H9 (cell line): ENCODE data around the gene COQ8B. TPM values are rescaled to one million over a fixed set of nuclear protein-coding genes. Genes with fewer than 3 reads are reported as not detected.

Source experiments
- DNase-seq: peaks from one replicate; pipeline ENCODE4 v3.0.0-alpha.2; 2017
- H2AFZ ChIP-seq: one replicate; pipeline ENCODE4 v1.6.1; 2013; ENCODE audit warnings: mild to moderate bottlenecking, low read length, control low read depth, moderate library complexity
- H2AK5ac ChIP-seq: 2 replicates; pipeline ENCODE4 v1.6.1; 2013; ENCODE audit warnings: low read length, control low read depth, mixed read lengths; ENCODE audit not compliant: insufficient read length
- H2BK120ac ChIP-seq: one replicate; pipeline ENCODE4 v1.6.1; 2013; ENCODE audit warnings: low read depth, mild to moderate bottlenecking, low read length, control low read depth, inconsistent platforms; ENCODE audit not compliant: poor library complexity, severe bottlenecking
- H2BK12ac ChIP-seq: 2 replicates; pipeline ENCODE4 v1.6.1; 2013; ENCODE audit warnings: low read length, control low read depth, mixed read lengths, low read depth; ENCODE audit not compliant: insufficient read length
- H2BK15ac ChIP-seq: 2 replicates; pipeline ENCODE4 v1.6.1; 2013; ENCODE audit warnings: low read depth, low read length, control low read depth
- H2BK20ac ChIP-seq: one replicate; pipeline ENCODE4 v1.6.1; 2013; ENCODE audit warnings: low read depth, mild to moderate bottlenecking, low read length, control low read depth, inconsistent platforms; ENCODE audit not compliant: poor library complexity, severe bottlenecking
- H2BK5ac ChIP-seq: 2 replicates; pipeline ENCODE4 v1.6.1; 2013; ENCODE audit warnings: low read length, control low read depth, mixed read lengths; ENCODE audit not compliant: insufficient read length
- H3K14ac ChIP-seq: 2 replicates; pipeline ENCODE4 v1.6.1; 2013; ENCODE audit warnings: low read length, control low read depth; ENCODE audit not compliant: insufficient read depth
- H3K18ac ChIP-seq: 2 replicates; pipeline ENCODE4 v1.6.1; 2013; ENCODE audit warnings: low read depth, mild to moderate bottlenecking, mixed read lengths, low read length, control low read depth; ENCODE audit not compliant: insufficient read length
- H3K23ac ChIP-seq: 2 replicates; pipeline ENCODE4 v1.6.1; 2013; ENCODE audit warnings: low read length, control low read depth, mixed read lengths, low read depth; ENCODE audit not compliant: insufficient read length
- H3K23me2 ChIP-seq: 2 replicates; pipeline ENCODE4 v1.6.1; 2013; ENCODE audit warnings: low read depth, mild to moderate bottlenecking, mixed read lengths, low read length, control low read depth; ENCODE audit not compliant: insufficient read length, poor library complexity, severe bottlenecking
- H3K27ac ChIP-seq: 2 replicates; pipeline ENCODE4 v1.5.1; 2013; ENCODE audit warnings: low read length, control low read depth, mixed read lengths, low read depth; ENCODE audit not compliant: insufficient read length
- H3K27me3 ChIP-seq: 2 replicates; pipeline ENCODE4 v1.6.1; 2013; ENCODE audit warnings: low read length, control low read depth, inconsistent platforms; ENCODE audit not compliant: insufficient read depth
- H3K4ac ChIP-seq: 2 replicates; pipeline ENCODE4 v1.6.1; 2013; ENCODE audit warnings: low read depth, mild to moderate bottlenecking, control low read depth, inconsistent platforms, low read length, moderate library complexity
- H3K4me1 ChIP-seq: 2 replicates; pipeline ENCODE4 v1.6.1; 2013; ENCODE audit warnings: low read length, control low read depth, inconsistent platforms; ENCODE audit not compliant: insufficient read depth
- H3K4me2 ChIP-seq: 2 replicates; pipeline ENCODE4 v1.6.1; 2013; ENCODE audit warnings: low read length, control low read depth, mixed read lengths; ENCODE audit not compliant: insufficient read length, insufficient read depth
- H3K56ac ChIP-seq: 2 replicates; pipeline ENCODE4 v1.6.1; 2013; ENCODE audit warnings: low read depth, mild to moderate bottlenecking, mixed read lengths, low read length, control low read depth; ENCODE audit not compliant: insufficient read length
- H3K79me1 ChIP-seq: 2 replicates; pipeline ENCODE4 v1.6.1; 2013; ENCODE audit warnings: low read depth, mild to moderate bottlenecking, moderate library complexity, low read length, control low read depth, inconsistent platforms; ENCODE audit not compliant: insufficient read depth, poor library complexity, severe bottlenecking
- H3K79me2 ChIP-seq: 2 replicates; pipeline ENCODE4 v1.6.1; 2013; ENCODE audit warnings: low read length, control low read depth, inconsistent platforms; ENCODE audit not compliant: insufficient read depth
- H3K9ac ChIP-seq: 2 replicates; pipeline ENCODE4 v1.6.1; 2013; ENCODE audit warnings: low read length, control low read depth, mixed read lengths; ENCODE audit not compliant: insufficient read length; ENCODE audit errors: extremely low read depth
- H3K9me3 ChIP-seq: one replicate; pipeline ENCODE4 v1.6.1; 2013; ENCODE audit warnings: low read depth, low read length, inconsistent platforms; ENCODE audit not compliant: control insufficient read depth
- H3T11ph ChIP-seq: one replicate; pipeline ENCODE4 v1.6.1; 2013; ENCODE audit warnings: mild to moderate bottlenecking, low read length, control low read depth, inconsistent platforms
- H4K20me1 ChIP-seq: one replicate; pipeline ENCODE4 v1.6.1; 2013; ENCODE audit not compliant: control insufficient read depth, insufficient read length, insufficient read depth
- H4K5ac ChIP-seq: 2 replicates; pipeline ENCODE4 v1.6.1; 2013; ENCODE audit warnings: low read depth, mild to moderate bottlenecking, mixed read lengths, low read length, control low read depth; ENCODE audit not compliant: insufficient read length
- H4K8ac ChIP-seq: replicated peaks from 2 replicates; pipeline ENCODE4 v1.6.1; 2013; ENCODE audit warnings: low read length, control low read depth, mixed read lengths, low read depth; ENCODE audit not compliant: insufficient read length
- H4K91ac ChIP-seq: 2 replicates; pipeline ENCODE4 v1.6.1; 2013; ENCODE audit warnings: low read depth, mild to moderate bottlenecking, moderate library complexity, mixed read lengths, low read length, control low read depth; ENCODE audit not compliant: insufficient read length
- H3K27ac Mint-ChIP-seq, 3 experiments: 2 replicates in 2 of 3; 3 replicates in 1 of 3; pipeline ENCODE4 v1.8.0; 2020 to 2021; ENCODE audit warnings: mixed read lengths in 3 of 3, mild to moderate bottlenecking in 1 of 3, moderate library complexity in 1 of 3
- H3K27me3 Mint-ChIP-seq: 2 replicates; pipeline ENCODE4 v1.8.0; 2021; ENCODE audit warnings: low read depth, mild to moderate bottlenecking, moderate library complexity, mixed read lengths
- H3K36me3 Mint-ChIP-seq, 3 experiments: 2 replicates in 2 of 3; 3 replicates in 1 of 3; pipeline ENCODE4 v1.8.0; 2020 to 2021; ENCODE audit warnings: low read depth in 3 of 3, mixed read lengths in 3 of 3; ENCODE audit not compliant: insufficient read depth in 1 of 3
- H3K4me1 Mint-ChIP-seq, 2 experiments: 2 replicates each; pipeline ENCODE4 v1.8.0; 2020; ENCODE audit warnings: mixed read lengths in 2 of 2
- H3K4me3 Mint-ChIP-seq, 2 experiments: 2 replicates in 1 of 2; 3 replicates in 1 of 2; pipeline ENCODE4 v1.8.0; 2020 to 2021; ENCODE audit warnings: mild to moderate bottlenecking in 2 of 2, mixed read lengths in 2 of 2, moderate library complexity in 1 of 2
- H3K9me3 Mint-ChIP-seq, 2 experiments: 2 replicates in 1 of 2; 3 replicates in 1 of 2; pipeline ENCODE4 v1.8.0; 2020; ENCODE audit warnings: mild to moderate bottlenecking in 2 of 2, mixed read lengths in 2 of 2, moderate library complexity in 1 of 2
- WGBS: extraction: QIAGEN DNeasy Blood & Tissue Kit; methylation state at CpG from one replicate; pipeline ENCODE4 v1.1.7; 2013; ENCODE audit warnings: missing lambda C conversion rate, low lambda C conversion rate, mixed read lengths; ENCODE audit not compliant: insufficient read length; ENCODE audit errors: extremely low coverage; 5-methylcytosine and 5-hydroxymethylcytosine counted together
- total RNA-seq: library from RNA; stranded (reverse); gene quantifications from 2 replicates; pipeline ENCODE4 v1.2.1, GENCODE V29; 2021
- TF ChIP-seq, protein P1 (sequence below): fragments of 200-600 bp; sonication (generic); conservative IDR thresholded peaks from 3 replicates; pipeline ENCODE4 v1.8.0; 2021; ENCODE audit warnings: antibody characterized with exemption, mild to moderate bottlenecking

The COQ8B gene
- total RNA-seq, 1 experiment from 2014 or later: 40.5 TPM

DNA sequence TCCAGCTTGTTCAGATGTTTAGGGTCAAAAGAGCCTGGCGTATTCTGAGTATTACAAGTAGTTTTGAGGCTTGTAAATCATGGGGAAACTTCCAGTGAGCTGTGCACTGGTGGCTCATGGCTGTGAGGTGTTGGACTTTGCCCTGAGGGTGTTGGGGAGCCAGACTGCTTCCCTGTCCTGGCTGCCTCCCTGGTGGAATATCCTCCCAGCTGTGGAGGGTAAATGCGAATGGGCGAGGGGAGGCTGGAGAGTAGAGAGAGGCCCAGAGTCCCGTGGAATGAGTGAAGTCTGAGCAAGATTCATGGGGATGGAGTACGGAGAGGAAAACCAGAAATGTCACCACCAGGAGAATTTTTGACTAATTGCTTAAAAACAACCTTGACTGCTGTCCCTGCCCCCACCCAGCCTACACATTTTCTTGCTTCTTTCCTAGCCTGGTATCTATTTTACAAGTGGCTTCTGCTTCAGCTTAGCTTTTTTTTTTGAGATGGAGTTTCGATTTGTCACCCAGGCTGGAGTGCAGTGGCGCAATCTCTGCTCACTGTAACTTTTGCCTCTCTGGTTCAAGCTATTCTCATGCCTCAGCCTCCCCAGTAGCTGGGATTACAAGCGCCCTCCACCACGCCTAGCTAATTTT lies 38.0 kb upstream of the COQ8B start:
- no peaks in the 10 kb centered on the region for H3K9me3 ChIP-seq
- H2BK5ac ChIP-seq: no peak overlapping the region
- no peak overlapping the region for H2AK5ac ChIP-seq
- H3K79me1 ChIP-seq: peaks cover 17% of the 10 kb centered on the region
- WGBS: no CpG with 5 or more reads among the region's 9 CpGs
- no peak overlapping the region for H4K91ac ChIP-seq
- no peak overlapping the region for H2AFZ ChIP-seq
- H4K8ac ChIP-seq: no peak overlapping the region
- TF ChIP-seq, protein P1, sequence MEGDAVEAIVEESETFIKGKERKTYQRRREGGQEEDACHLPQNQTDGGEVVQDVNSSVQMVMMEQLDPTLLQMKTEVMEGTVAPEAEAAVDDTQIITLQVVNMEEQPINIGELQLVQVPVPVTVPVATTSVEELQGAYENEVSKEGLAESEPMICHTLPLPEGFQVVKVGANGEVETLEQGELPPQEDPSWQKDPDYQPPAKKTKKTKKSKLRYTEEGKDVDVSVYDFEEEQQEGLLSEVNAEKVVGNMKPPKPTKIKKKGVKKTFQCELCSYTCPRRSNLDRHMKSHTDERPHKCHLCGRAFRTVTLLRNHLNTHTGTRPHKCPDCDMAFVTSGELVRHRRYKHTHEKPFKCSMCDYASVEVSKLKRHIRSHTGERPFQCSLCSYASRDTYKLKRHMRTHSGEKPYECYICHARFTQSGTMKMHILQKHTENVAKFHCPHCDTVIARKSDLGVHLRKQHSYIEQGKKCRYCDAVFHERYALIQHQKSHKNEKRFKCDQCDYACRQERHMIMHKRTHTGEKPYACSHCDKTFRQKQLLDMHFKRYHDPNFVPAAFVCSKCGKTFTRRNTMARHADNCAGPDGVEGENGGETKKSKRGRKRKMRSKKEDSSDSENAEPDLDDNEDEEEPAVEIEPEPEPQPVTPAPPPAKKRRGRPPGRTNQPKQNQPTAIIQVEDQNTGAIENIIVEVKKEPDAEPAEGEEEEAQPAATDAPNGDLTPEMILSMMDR: no peak
- peak overlapping the region; percentile 3 for H3K9ac ChIP-seq
- H3K14ac ChIP-seq: no peak overlapping the region
- no peak overlapping the region for H3K56ac ChIP-seq
- no peak overlapping the region for H3K18ac ChIP-seq
- Mint-ChIP-seq H3K27ac (peak overlapping the region; percentile 4 to 89 (median 68); a peak in 6 of 7 replicates), H3K9me3 (peaks cover 0 to 3% of the 10 kb centered on the region in 2 experiments; a peak in 1 of 5 replicates), H3K4me1 (peaks cover 22 to 31% of the 10 kb centered on the region in 2 experiments), H3K4me3 (peak overlapping the region; percentile 46 to 66), H3K27me3 (no peaks in the 10 kb centered on the region; the same call in none of the 2 replicates), H3K36me3 (peaks cover 58 to 79% (median 69%) of the 10 kb centered on the region in 3 experiments)
- H3K4me2 ChIP-seq: peak overlapping the region; percentile 0
- no peak overlapping the region for H4K5ac ChIP-seq
- H3K79me2 ChIP-seq: peaks cover 40% of the 10 kb centered on the region; the same call in 1 of the 2 replicates
- no peak for DNase-seq
- H3K23me2 ChIP-seq: peaks cover 5% of the 10 kb centered on the region
- H2BK120ac ChIP-seq: no peak overlapping the region
- H2BK15ac ChIP-seq: no peak overlapping the region
- no peak overlapping the region for H3K4ac ChIP-seq
- no peak overlapping the region for H3T11ph ChIP-seq
- no peak overlapping the region for H3K23ac ChIP-seq
- H3K27ac ChIP-seq: no peak overlapping the region
- no peak overlapping the region for H2BK12ac ChIP-seq
- H2BK20ac ChIP-seq: no peak overlapping the region
- H4K20me1 ChIP-seq: peaks cover 3% of the 10 kb centered on the region
- no peaks in the 10 kb centered on the region; the same call in 1 of the 2 replicates for H3K4me1 ChIP-seq
- H3K27me3 ChIP-seq: no peaks in the 10 kb centered on the region; the same call in 1 of the 2 replicates
